Mammary epithelial cell (primary cell): ENCODE data around the gene ANKDD1A.

Source experiments
- EZH2 ChIP-seq: IDR thresholded peaks from 2 replicates; pipeline ENCODE4 v1.6.1; 2012; ENCODE audit warnings: low read length, inconsistent platforms, borderline replicate concordance
- TF ChIP-seq, protein P1 (sequence below), 2 donors: IDR thresholded peaks in 1 of 2; conservative IDR thresholded peaks in 1 of 2; 2 replicates each; pipeline ENCODE4 v1.5.1; 2011 to 2012; ENCODE audit warnings: inconsistent platforms in 2 of 2, low read length in 2 of 2, mild to moderate bottlenecking in 2 of 2, control low read depth in 1 of 2, low read depth in 1 of 2; ENCODE audit not compliant: insufficient read depth in 1 of 2; ENCODE audit errors: extremely low read depth in 1 of 2

DNA sequence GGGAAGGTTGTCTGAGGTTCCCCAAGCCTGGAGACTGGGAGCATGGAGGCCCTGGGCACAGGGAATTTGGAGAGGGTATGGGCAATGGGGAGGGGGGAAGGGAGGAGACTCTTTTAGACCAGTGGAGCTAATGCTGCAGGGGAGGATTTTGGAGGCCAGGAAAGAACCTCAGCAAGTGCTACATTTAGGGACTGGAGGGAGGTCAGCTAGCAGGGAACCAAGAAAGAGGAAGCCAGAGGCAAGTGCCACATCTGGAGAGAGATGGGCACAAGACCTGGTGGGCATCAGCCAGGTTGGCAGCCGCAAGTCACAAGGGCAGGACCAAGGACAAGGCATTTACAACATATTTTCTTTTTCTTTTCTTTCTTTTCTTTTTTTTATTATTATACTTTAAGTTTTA, 49.3 kb upstream of the ANKDD1A start:
- TF ChIP-seq, protein P1, sequence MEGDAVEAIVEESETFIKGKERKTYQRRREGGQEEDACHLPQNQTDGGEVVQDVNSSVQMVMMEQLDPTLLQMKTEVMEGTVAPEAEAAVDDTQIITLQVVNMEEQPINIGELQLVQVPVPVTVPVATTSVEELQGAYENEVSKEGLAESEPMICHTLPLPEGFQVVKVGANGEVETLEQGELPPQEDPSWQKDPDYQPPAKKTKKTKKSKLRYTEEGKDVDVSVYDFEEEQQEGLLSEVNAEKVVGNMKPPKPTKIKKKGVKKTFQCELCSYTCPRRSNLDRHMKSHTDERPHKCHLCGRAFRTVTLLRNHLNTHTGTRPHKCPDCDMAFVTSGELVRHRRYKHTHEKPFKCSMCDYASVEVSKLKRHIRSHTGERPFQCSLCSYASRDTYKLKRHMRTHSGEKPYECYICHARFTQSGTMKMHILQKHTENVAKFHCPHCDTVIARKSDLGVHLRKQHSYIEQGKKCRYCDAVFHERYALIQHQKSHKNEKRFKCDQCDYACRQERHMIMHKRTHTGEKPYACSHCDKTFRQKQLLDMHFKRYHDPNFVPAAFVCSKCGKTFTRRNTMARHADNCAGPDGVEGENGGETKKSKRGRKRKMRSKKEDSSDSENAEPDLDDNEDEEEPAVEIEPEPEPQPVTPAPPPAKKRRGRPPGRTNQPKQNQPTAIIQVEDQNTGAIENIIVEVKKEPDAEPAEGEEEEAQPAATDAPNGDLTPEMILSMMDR (conservative IDR thresholded peaks at IDR 0.05 in 1 of 2, IDR thresholded peaks at IDR 0.05 in 1 of 2; ENCODE audit: extremely low read depth in 1 of 2, insufficient read depth in 1 of 2, low read depth in 1 of 2, low read length in 2 of 2): no peak
- TF ChIP-seq EZH2: no peak
